Measurements from ENCODE around the gene FAM219B.

- no peak for TF ChIP-seq CTCF (IDR thresholded peaks at IDR 0.05)
- TF ChIP-seq TCF7 (CRISPR knock-in tag; IDR thresholded peaks at IDR 0.05; ENCODE audit: low read depth): no peak
- no peak for TF ChIP-seq SMAD3 (CRISPR knock-in tag; IDR thresholded peaks at IDR 0.05; ENCODE audit: borderline replicate concordance)
These were observed 56.3 kb downstream of the FAM219B start for GRCh38 chr15:74850393-74850792.
